ENCODE results near the gene KIF12. TPM values are rescaled to one million over a fixed set of nuclear protein-coding genes. Genes with fewer than 3 reads are reported as not detected.

The KIF12 gene
- total and polyA plus RNA-seq, 2 of the 8 experiments (the other 6 are each of a cell fraction or from before 2014, with no cell fraction given) = 2.9 to 3.9 TPM

DNA sequence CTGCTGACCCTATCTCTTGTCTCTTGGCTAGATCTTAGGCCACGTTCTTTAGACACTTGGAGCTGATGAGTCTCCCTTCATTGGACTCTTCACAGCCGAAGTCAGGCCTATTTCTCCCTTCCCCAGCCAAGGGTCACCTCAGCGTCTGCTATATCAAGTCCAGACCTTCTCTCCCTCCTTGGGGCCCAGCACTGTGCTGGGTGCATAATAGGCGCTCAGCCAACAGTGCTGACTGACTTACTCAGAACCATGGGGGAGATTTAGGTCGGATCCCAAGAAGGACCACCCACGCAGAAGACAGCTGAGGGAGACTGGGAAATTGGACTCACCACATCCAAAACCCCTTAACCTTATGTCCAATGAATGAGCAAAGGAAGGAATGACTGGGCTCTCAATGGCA lies 15.4 kb downstream of the KIF12 start:
- Histone ChIP-seq H3K18ac (ENCODE audit: extremely low read depth, low read length) (no peak overlapping the region), H3K4me3 (ENCODE audit: extremely low read depth in 1 of 4, insufficient read depth in 2 of 4, low read depth in 3 of 4, low read length in 4 of 4) (no peak overlapping the region), H3K79me2 (ENCODE audit: control insufficient read depth in 1 of 2, insufficient read depth in 2 of 2, low read length in 2 of 2) (no peaks in the 10 kb centered on the region), H4K20me1 (replicated peaks in 1 of 2; ENCODE audit: control insufficient read depth in 1 of 2, insufficient read depth in 2 of 2, low read length in 2 of 2) (peaks cover 0 to 1% of the 10 kb centered on the region in 2 experiments), H4K8ac (ENCODE audit: extremely low read depth, insufficient read depth, low read length) (no peak overlapping the region), H3K9me3 (ENCODE audit: insufficient read depth in 2 of 2, low read depth in 1 of 2, low read length in 1 of 2) (no peaks in the 10 kb centered on the region), H2BK12ac (ENCODE audit: low read depth, low read length) (no peak overlapping the region), H4K5ac (ENCODE audit: insufficient read length, low read depth, low read length) (no peak overlapping the region), H3K4me2 (ENCODE audit: insufficient read depth in 1 of 2, low read depth in 2 of 2, low read length in 2 of 2) (no peak overlapping the region), H2BK20ac (ENCODE audit: low read length) (no peak overlapping the region), H3K36me3 (ENCODE audit: control insufficient read depth in 2 of 4, insufficient read depth in 4 of 4, low read length in 3 of 4) (no peaks in the 10 kb centered on the region), H3K14ac (ENCODE audit: insufficient read length) (no peak overlapping the region), H3K23me2 (ENCODE audit: low read depth, low read length) (no peaks in the 10 kb centered on the region), H3K27ac (ENCODE audit: low read depth, low read length) (no peak overlapping the region), H2BK120ac (replicated peaks; ENCODE audit: low read depth, low read length) (no peak overlapping the region), H3K56ac (replicated peaks; ENCODE audit: insufficient read length, low read depth, low read length) (no peak overlapping the region), H3K23ac (ENCODE audit: insufficient read length) (no peak overlapping the region), H2BK5ac (ENCODE audit: low read depth, low read length) (no peak overlapping the region), H4K91ac (replicated peaks; ENCODE audit: insufficient read length, low read length) (no peak overlapping the region), H2BK15ac (ENCODE audit: low read length) (no peak overlapping the region), H2AK5ac (ENCODE audit: low read depth, low read length) (no peak overlapping the region), H3K27me3 (replicated peaks in 1 of 4; ENCODE audit: control insufficient read depth in 3 of 4, extremely low read depth in 1 of 4, insufficient read depth in 3 of 4, low read length in 3 of 4) (no peaks in the 10 kb centered on the region; a peak in 2 of 7 replicates), H3K4ac (replicated peaks; ENCODE audit: insufficient read length, low read depth, low read length) (no peak overlapping the region), H2AFZ (ENCODE audit: low read length) (no peak overlapping the region), H3K9ac (replicated peaks in 1 of 4; ENCODE audit: extremely low read depth in 1 of 4, low read depth in 3 of 4, low read length in 3 of 4) (no peak overlapping the region), H3K79me1 (ENCODE audit: low read depth, low read length) (no peaks in the 10 kb centered on the region), H3K4me1 (replicated peaks in 1 of 4; ENCODE audit: control insufficient read depth in 3 of 4, insufficient read depth in 4 of 4, low read length in 3 of 4) (0 out of 7 replicates have a peak, but pooled peaks cover 0 to 2% (median 0%) of the 10 kb centered on the region in 4 experiments)
- POLR2A ChIA-PET (ENCODE audit: partially characterized antibody) = interaction anchor here (1.6 kb wide), 1 partner anchor 10 kb away, joined by 6 read pairs; no protein-coding TSS in a partner anchor
- no peak for DNase-seq (ENCODE audit: low read depth in 1 of 2, low spot score in 2 of 2)
- CTCF ChIA-PET (ENCODE audit: partially characterized antibody) = interaction anchor here (0.7 to 10.3 kb wide), 46 partner anchors 8 to 568 kb away, joined by 3 to 144 read pairs (median 4); partner anchors contain the start of genes COL27A1 and KIF12
- FAIRE-seq = no peak
- WGBS, 2 experiments (ENCODE audit: extremely low coverage in 1 of 2, insufficient coverage in 1 of 2, insufficient read length in 1 of 2, insufficient replicate concordance in 2 of 2, low coverage in 1 of 2, low lambda C conversion rate in 2 of 2, missing lambda C conversion rate in 1 of 2) = 94% methylated on average over 6 of the region's 6 CpGs; no CpG with 5 or more reads in 1 of the 2 experiments
- no peak for TF ChIP-seq HDAC2 (IDR thresholded peaks at IDR 0.05; ENCODE audit: borderline replicate concordance in 1 of 2, low read depth in 2 of 2, low read length in 2 of 2)
- TF ChIP-seq EP300 (IDR thresholded peaks at IDR 0.05; ENCODE audit: borderline replicate concordance in 1 of 2, low read depth in 2 of 2, low read length in 2 of 2) = no peak
- no peak for TF ChIP-seq HDAC6 (IDR thresholded peaks at IDR 0.05; ENCODE audit: low read depth, low read length)
- no peak for TF ChIP-seq CHD1 (IDR thresholded peaks at IDR 0.05; ENCODE audit: low read depth, low read length)
- TF ChIP-seq BACH1 (IDR thresholded peaks at IDR 0.05; ENCODE audit: low read length) = no peak
- TF ChIP-seq SAP30 (IDR thresholded peaks at IDR 0.05; ENCODE audit: insufficient read depth, insufficient replicate concordance, low read length) = no peak

Measured in H1 (cell line).